ENCODE results near the gene ORM2.
"Not testable (repeated sequence)": the region's sequence is repeated elsewhere in the genome, so short reads cannot be mapped to it uniquely, and the experiment has no call there.

Gene ORM2

GRCh38 chr9:114332474-114333040, 2.9 kb downstream of the ORM2 start:
- DNase-seq (ENCODE audit: low read depth), result not testable (repeated sequence)

- DNase-seq (ENCODE audit: low read depth), result not testable (repeated sequence)
These were observed 4.0 kb downstream of the ORM2 start for GRCh38 chr9:114333718-114334117.

- DNase-seq (ENCODE audit: low read depth), result no peak
These were observed 4.8 kb downstream of the ORM2 start for GRCh38 chr9:114334490-114334889.

GRCh38 chr9:114335745-114336144, 6.1 kb downstream of the ORM2 start:
- no peak for DNase-seq (ENCODE audit: low read depth)

- DNase-seq (ENCODE audit: low read depth), result no peak
These were observed 6.5 kb downstream of the ORM2 start for GRCh38 chr9:114336157-114336556.

GRCh38 chr9:114336699-114337395, 7.2 kb downstream of the ORM2 start:
- no peak for DNase-seq (ENCODE audit: low read depth)

GRCh38 chr9:114338187-114338586, 8.5 kb downstream of the ORM2 start:
- no peak for DNase-seq (ENCODE audit: low read depth)

GRCh38 chr9:114339130-114339908, 9.7 kb downstream of the ORM2 start:
- DNase-seq (ENCODE audit: low read depth), result no peak

GRCh38 chr9:114341152-114341830, 11.6 kb downstream of the ORM2 start:
- no peak for DNase-seq (ENCODE audit: low read depth)

- DNase-seq (ENCODE audit: low read depth), result no peak
These were observed 12.3 kb downstream of the ORM2 start for GRCh38 chr9:114341991-114342390.

GRCh38 chr9:114342755-114343440, 13.2 kb downstream of the ORM2 start:
- no peak for DNase-seq (ENCODE audit: low read depth)

- no peak for DNase-seq (ENCODE audit: low read depth)
These were observed 14.0 kb downstream of the ORM2 start for GRCh38 chr9:114343471-114344187.

- DNase-seq (ENCODE audit: low read depth), result no peak
These were observed 14.5 kb downstream of the ORM2 start for GRCh38 chr9:114344188-114344566.

GRCh38 chr9:114344692-114345091, 15.0 kb downstream of the ORM2 start:
- no peak for DNase-seq (ENCODE audit: low read depth)

GRCh38 chr9:114345493-114346065, 15.9 kb downstream of the ORM2 start:
- no peak for DNase-seq (ENCODE audit: low read depth)

- DNase-seq (ENCODE audit: low read depth), result no peak
These were observed 16.5 kb downstream of the ORM2 start for GRCh38 chr9:114346146-114346545.

GRCh38 chr9:114347675-114348074, 18.0 kb downstream of the ORM2 start:
- no peak for DNase-seq (ENCODE audit: low read depth)

- DNase-seq (ENCODE audit: low read depth), result no peak
These were observed 18.7 kb downstream of the ORM2 start for GRCh38 chr9:114348261-114348905.

- peak; percentile 83 for DNase-seq (ENCODE audit: low read depth)
These were observed 19.3 kb downstream of the ORM2 start for GRCh38 chr9:114348906-114349482.
